Measurements from ENCODE around the gene DAND5. TPM values are rescaled to one million over a fixed set of nuclear protein-coding genes. Genes with fewer than 3 reads are reported as not detected.

Gene DAND5
- total and polyA plus RNA-seq, 4 donors = 0.01 to 0.25 (median 0.17) TPM

- ATAC-seq (ENCODE audit: insufficient read depth, low FRiP score) = no peak
- H3K4me3 ChIP-seq = no peak overlapping the region
- peaks cover 0 to 9% (median 4%) of the 10 kb centered on the region in 5 donors for H3K4me1 ChIP-seq (ENCODE audit: control insufficient read depth in 5 of 5, insufficient read depth in 5 of 5, low read length in 5 of 5)
- TF ChIP-seq CTCF (IDR thresholded peaks at IDR 0.05; ENCODE audit: control extremely low read depth, extremely low read depth) = no peak
- WGBS, 2 donors = 48 to 57% methylated on average over 10 of the region's 10 CpGs
- no peak overlapping the region for H3K27ac ChIP-seq (ENCODE audit: low read depth in 1 of 2, low read length in 1 of 2)
- no peaks in the 10 kb centered on the region for H3K9me3 ChIP-seq (ENCODE audit: control insufficient read depth in 4 of 4, insufficient read depth in 3 of 4, low read length in 3 of 4)
- no peaks in the 10 kb centered on the region for H3K36me3 ChIP-seq (ENCODE audit: control insufficient read depth in 4 of 4, insufficient read depth in 4 of 4, low read length in 4 of 4)
- peak overlapping the region in 1 of 2 donors; percentile 73 for H3K9ac ChIP-seq (ENCODE audit: insufficient read depth in 1 of 2, low read length in 2 of 2)
- no peaks in the 10 kb centered on the region for H3K27me3 ChIP-seq (ENCODE audit: control insufficient read depth in 3 of 3, insufficient read depth in 3 of 3, low read length in 2 of 3)
- DNase-seq = no peak
Measured at GRCh38 chr19:12983091-12983490, 13.7 kb downstream of the DAND5 start.

GRCh38 chr19:12983542-12984142, 14.3 kb downstream of the DAND5 start:
- H3K4me3 ChIP-seq = no peak overlapping the region
- H3K27ac ChIP-seq (ENCODE audit: low read depth in 1 of 2, low read length in 1 of 2) = no peak overlapping the region
- ATAC-seq (ENCODE audit: insufficient read depth, low FRiP score) (peak; percentile 81), DNase-seq (peak; percentile 84 to 90 (median 87))
- H3K4me1 ChIP-seq (ENCODE audit: control insufficient read depth in 5 of 5, insufficient read depth in 5 of 5, low read length in 5 of 5) = peaks cover 0 to 9% (median 4%) of the 10 kb centered on the region in 5 donors
- no peaks in the 10 kb centered on the region for H3K9me3 ChIP-seq (ENCODE audit: control insufficient read depth in 4 of 4, insufficient read depth in 3 of 4, low read length in 3 of 4)
- H3K36me3 ChIP-seq (ENCODE audit: control insufficient read depth in 4 of 4, insufficient read depth in 4 of 4, low read length in 4 of 4) = no peaks in the 10 kb centered on the region
- 9 to 13% methylated on average over 37 to 51 of the region's 51 CpGs for WGBS, 2 donors
- H3K27me3 ChIP-seq (ENCODE audit: control insufficient read depth in 3 of 3, insufficient read depth in 3 of 3, low read length in 2 of 3) = no peaks in the 10 kb centered on the region
- peak; percentile 86 for TF ChIP-seq CTCF (IDR thresholded peaks at IDR 0.05; ENCODE audit: control extremely low read depth, extremely low read depth)
- H3K9ac ChIP-seq (ENCODE audit: insufficient read depth in 1 of 2, low read length in 2 of 2) = peak overlapping the region in 1 of 2 donors; percentile 73

GRCh38 chr19:12984143-12984627, 14.8 kb downstream of the DAND5 start:
- no peak overlapping the region for H3K9ac ChIP-seq (ENCODE audit: insufficient read depth in 1 of 2, low read length in 2 of 2)
- DNase-seq = no peak
- no peaks in the 10 kb centered on the region for H3K27me3 ChIP-seq (ENCODE audit: control insufficient read depth in 3 of 3, insufficient read depth in 3 of 3, low read length in 2 of 3)
- TF ChIP-seq CTCF (IDR thresholded peaks at IDR 0.05; ENCODE audit: control extremely low read depth, extremely low read depth) = no peak
- no peak for ATAC-seq (ENCODE audit: insufficient read depth, low FRiP score)
- H3K4me3 ChIP-seq = no peak overlapping the region
- no peak overlapping the region for H3K27ac ChIP-seq (ENCODE audit: low read depth in 1 of 2, low read length in 1 of 2)
- 77 to 86% methylated on average over 3 of the region's 3 CpGs for WGBS, 2 donors
- H3K36me3 ChIP-seq (ENCODE audit: control insufficient read depth in 4 of 4, insufficient read depth in 4 of 4, low read length in 4 of 4) = no peaks in the 10 kb centered on the region
- H3K9me3 ChIP-seq (ENCODE audit: control insufficient read depth in 4 of 4, insufficient read depth in 3 of 4, low read length in 3 of 4) = no peaks in the 10 kb centered on the region
- peaks cover 0 to 9% (median 4%) of the 10 kb centered on the region in 5 donors for H3K4me1 ChIP-seq (ENCODE audit: control insufficient read depth in 5 of 5, insufficient read depth in 5 of 5, low read length in 5 of 5)

GRCh38 chr19:12984683-12985048, 15.3 kb downstream of the DAND5 start:
- H3K27ac ChIP-seq (ENCODE audit: low read depth in 1 of 2, low read length in 1 of 2) = no peak overlapping the region
- 39 to 42% methylated on average over 10 of the region's 10 CpGs for WGBS, 2 donors
- no peak overlapping the region for H3K9ac ChIP-seq (ENCODE audit: insufficient read depth in 1 of 2, low read length in 2 of 2)
- no peaks in the 10 kb centered on the region for H3K9me3 ChIP-seq (ENCODE audit: control insufficient read depth in 4 of 4, insufficient read depth in 3 of 4, low read length in 3 of 4)
- peaks cover 0 to 9% (median 4%) of the 10 kb centered on the region in 5 donors for H3K4me1 ChIP-seq (ENCODE audit: control insufficient read depth in 5 of 5, insufficient read depth in 5 of 5, low read length in 5 of 5)
- no peaks in the 10 kb centered on the region for H3K36me3 ChIP-seq (ENCODE audit: control insufficient read depth in 4 of 4, insufficient read depth in 4 of 4, low read length in 4 of 4)
- DNase-seq (no peak), ATAC-seq (ENCODE audit: insufficient read depth, low FRiP score) (no peak)
- no peaks in the 10 kb centered on the region for H3K27me3 ChIP-seq (ENCODE audit: control insufficient read depth in 3 of 3, insufficient read depth in 3 of 3, low read length in 2 of 3)
- TF ChIP-seq CTCF (IDR thresholded peaks at IDR 0.05; ENCODE audit: control extremely low read depth, extremely low read depth) = no peak
- no peak overlapping the region for H3K4me3 ChIP-seq
